Tibial nerve (tissue), 4 donors: ENCODE measurements around the gene ZDHHC11. TPM values are rescaled to one million over a fixed set of nuclear protein-coding genes. Genes with fewer than 3 reads are reported as not detected.

Source experiments
- DNase-seq, 2 donors: peaks; one replicate each; pipeline ENCODE4 v3.0.0-alpha.2; 2019; ENCODE audit warnings: low spot score in 2 of 2
- H3K27ac ChIP-seq, 4 donors: fragments of 200-600 bp; sonication (generic) in 3 of 4; one replicate each; pipeline ENCODE4 v1.5.1; 2017 to 2019; ENCODE audit warnings: mild to moderate bottlenecking in 1 of 4
- H3K27me3 ChIP-seq, 2 donors: fragments of 200-600 bp; sonication (generic) in 1 of 2; one replicate each; pipeline versions ENCODE4 v1.5.1 to v1.6.0; 2017 to 2019
- H3K36me3 ChIP-seq, 3 donors: fragments of 200-600 bp; sonication (generic); one replicate each; pipeline ENCODE4 v1.5.1; 2018 to 2019
- H3K4me1 ChIP-seq, 4 donors: fragments of 200-600 bp; sonication (generic) in 3 of 4; one replicate each; pipeline ENCODE4 v1.5.1; 2017 to 2019
- H3K4me3 ChIP-seq, 4 donors: fragments of 200-600 bp; sonication (generic) in 3 of 4; one replicate each; pipeline ENCODE4 v1.5.1; 2017 to 2019; ENCODE audit warnings: mild to moderate bottlenecking in 1 of 4, moderate library complexity in 1 of 4
- H3K9me3 ChIP-seq, 4 donors: fragments of 200-600 bp; sonication (generic) in 3 of 4; one replicate each; pipeline ENCODE4 v1.5.1; 2017 to 2019
- CTCF ChIP-seq, 5 experiments: fragments of 200-600 bp in 3 of 5; fragments of 450-650 bp in 2 of 5; sonication (generic) in 3 of 5; IDR thresholded peaks; one replicate each; pipeline ENCODE4 v1.5.1; 2016 to 2019; ENCODE audit warnings: antibody characterized with exemption in 5 of 5, mild to moderate bottlenecking in 3 of 5, moderate library complexity in 2 of 5
- EP300 ChIP-seq, 2 donors: sonication (generic); formaldehyde crosslinking; IDR thresholded peaks; one replicate each; pipeline ENCODE4 v1.6.1; 2017; ENCODE audit warnings: antibody characterized with exemption in 2 of 2, mild to moderate bottlenecking in 1 of 2
- POLR2A ChIP-seq, 2 donors: fragments of 450-650 bp; IDR thresholded peaks; one replicate each; pipeline ENCODE4 v1.6.1; 2017; ENCODE audit warnings: antibody characterized with exemption in 2 of 2, mild to moderate bottlenecking in 2 of 2, moderate library complexity in 2 of 2
- WGBS, 2 donors: methylation state at CpG; one replicate each; pipeline ENCODE4 v1.1.5; 2018; 5-methylcytosine and 5-hydroxymethylcytosine counted together
- total RNA-seq, 4 donors: library from RNA; depleted of rRNA; stranded (reverse); fragments of >200 nt; gene quantifications; one replicate each; pipeline ENCODE4 v1.1.0, GENCODE V29; 2016

Gene ZDHHC11
- total RNA-seq, 4 donors from 2014 or later = 1.1 to 6.9 (median 2.3) TPM

GRCh38 chr5:886716-887325, 36.0 kb upstream of the ZDHHC11 start:
- no peak overlapping the region for H3K4me3 ChIP-seq
- DNase-seq = no peak
- peaks cover 0 to 17% (median 10%) of the 10 kb centered on the region in 4 donors for H3K4me1 ChIP-seq
- no peak overlapping the region for H3K27ac ChIP-seq
- H3K27me3 ChIP-seq = no peaks in the 10 kb centered on the region
- no peak for TF ChIP-seq CTCF (IDR thresholded peaks at IDR 0.05)
- no peak for TF ChIP-seq POLR2A (IDR thresholded peaks at IDR 0.05)
- no peak for TF ChIP-seq EP300 (IDR thresholded peaks at IDR 0.05)
- 89 to 91% methylated on average over 26 of the region's 26 CpGs for WGBS, 2 donors
- peaks cover 0 to 95% (median 33%) of the 10 kb centered on the region in 3 donors for H3K36me3 ChIP-seq
- no peaks in the 10 kb centered on the region for H3K9me3 ChIP-seq

- Histone ChIP-seq H3K27me3 (no peaks in the 10 kb centered on the region), H3K27ac (no peak overlapping the region), H3K36me3 (peaks cover 0 to 98% (median 33%) of the 10 kb centered on the region in 3 donors), H3K4me1 (peaks cover 0 to 10% (median 4%) of the 10 kb centered on the region in 4 donors), H3K4me3 (no peak overlapping the region), H3K9me3 (no peaks in the 10 kb centered on the region)
- DNase-seq = no peak
- no peak for TF ChIP-seq POLR2A (IDR thresholded peaks at IDR 0.05)
- 84 to 94% methylated on average over 12 to 13 of the region's 13 CpGs for WGBS, 2 donors
Observed at GRCh38 chr5:886036-886435, 35.2 kb upstream of the ZDHHC11 start.

GRCh38 chr5:885529-885928, 34.7 kb upstream of the ZDHHC11 start:
- TF ChIP-seq EP300 (IDR thresholded peaks at IDR 0.05) = no peak
- TF ChIP-seq POLR2A (IDR thresholded peaks at IDR 0.05) = no peak
- TF ChIP-seq CTCF (IDR thresholded peaks at IDR 0.05) = no peak
- no peak overlapping the region for H3K27ac ChIP-seq
- DNase-seq = no peak

GRCh38 chr5:885127-885442, 34.3 kb upstream of the ZDHHC11 start:
- TF ChIP-seq EP300 (IDR thresholded peaks at IDR 0.05) = no peak
- TF ChIP-seq POLR2A (IDR thresholded peaks at IDR 0.05) = no peak
- TF ChIP-seq CTCF (IDR thresholded peaks at IDR 0.05) = no peak
- H3K9me3 ChIP-seq = no peaks in the 10 kb centered on the region
- no peak overlapping the region for H3K4me3 ChIP-seq
- no peak overlapping the region for H3K27ac ChIP-seq
- DNase-seq = no peak
- peaks cover 0 to 1% (median 0%) of the 10 kb centered on the region in 4 donors for H3K4me1 ChIP-seq
- peaks cover 0 to 97% (median 31%) of the 10 kb centered on the region in 3 donors for H3K36me3 ChIP-seq
- no peaks in the 10 kb centered on the region for H3K27me3 ChIP-seq
- 88 to 89% methylated on average over 14 to 18 of the region's 18 CpGs for WGBS, 2 donors

More at GRCh38 chr5:885529-885928, 34.7 kb upstream of the ZDHHC11 start:
- Histone ChIP-seq H3K4me3 (no peak overlapping the region), H3K9me3 (no peaks in the 10 kb centered on the region), H3K36me3 (peaks cover 0 to 100% (median 36%) of the 10 kb centered on the region in 3 donors), H3K27me3 (no peaks in the 10 kb centered on the region), H3K4me1 (peaks cover 0 to 6% (median 0%) of the 10 kb centered on the region in 4 donors)
- 85 to 90% methylated on average over 9 to 13 of the region's 13 CpGs for WGBS, 2 donors

GRCh38 chr5:884345-885126, 33.8 kb upstream of the ZDHHC11 start:
- no peaks in the 10 kb centered on the region for H3K4me1 ChIP-seq
- 86 to 89% methylated on average over 12 to 16 of the region's 16 CpGs for WGBS, 2 donors
- H3K36me3 ChIP-seq = peaks cover 0 to 92% (median 31%) of the 10 kb centered on the region in 3 donors
- no peaks in the 10 kb centered on the region for H3K9me3 ChIP-seq
- no peak for DNase-seq
- no peaks in the 10 kb centered on the region for H3K27me3 ChIP-seq
- no peak overlapping the region for H3K4me3 ChIP-seq
- no peak for TF ChIP-seq POLR2A (IDR thresholded peaks at IDR 0.05)
- no peak for TF ChIP-seq EP300 (IDR thresholded peaks at IDR 0.05)
- no peak for TF ChIP-seq CTCF (IDR thresholded peaks at IDR 0.05)
- no peak overlapping the region for H3K27ac ChIP-seq
